HG02938 (cell line): ENCODE measurements around the gene H2BK1.
A peak's percentile ranks its signal among the peaks of the same experiment; 100 is the strongest.

Experiments used
- ATAC-seq: cut with Tn5 transposase; IDR thresholded peaks from one replicate; pipeline ENCODE4 v1.9.1; 2021; ENCODE audit warnings: mild to moderate bottlenecking, moderate library complexity; ENCODE audit not compliant: unreplicated experiment

The H2BK1 gene

DNA sequence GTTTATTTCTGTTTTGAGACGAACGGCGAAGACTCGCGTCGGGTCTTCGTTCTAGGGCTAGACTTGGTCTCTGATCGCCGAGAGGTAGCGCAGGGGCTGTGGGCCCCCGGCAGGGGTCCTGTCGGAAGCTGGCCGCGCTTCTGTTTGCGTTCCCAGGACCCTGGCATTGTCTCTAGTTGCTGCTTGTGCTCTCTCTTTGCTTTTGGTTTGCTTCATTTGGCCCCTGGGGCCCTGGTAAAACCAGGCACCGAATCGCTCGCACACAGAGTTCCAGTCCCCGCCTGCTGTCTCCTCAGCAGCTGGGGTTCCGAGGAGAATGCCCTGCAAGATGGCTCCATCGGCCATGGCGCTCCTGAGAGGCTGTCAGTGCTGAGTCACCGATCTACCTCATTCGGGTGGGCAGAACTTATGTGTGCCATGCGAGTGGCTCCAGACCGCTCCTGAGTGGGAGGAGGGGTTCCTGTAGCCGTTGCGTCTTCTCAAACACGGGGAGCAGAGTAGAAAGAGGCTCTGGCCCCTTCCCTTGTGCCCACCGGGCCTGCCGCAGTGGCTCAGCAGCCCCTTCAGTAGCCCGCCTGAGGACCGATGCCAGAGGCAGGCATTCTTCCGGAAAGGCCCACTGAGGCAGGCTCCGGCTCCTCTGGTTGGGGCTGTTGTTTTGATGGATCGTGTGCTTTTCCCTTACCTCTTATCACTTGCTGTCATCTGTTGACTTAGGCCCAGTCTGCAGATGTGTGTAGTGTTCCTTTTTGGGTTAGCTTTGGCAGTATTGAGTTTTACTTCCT lies 22.8 kb upstream of the H2BK1 start:
- peak; percentile 37 for ATAC-seq

DNA sequence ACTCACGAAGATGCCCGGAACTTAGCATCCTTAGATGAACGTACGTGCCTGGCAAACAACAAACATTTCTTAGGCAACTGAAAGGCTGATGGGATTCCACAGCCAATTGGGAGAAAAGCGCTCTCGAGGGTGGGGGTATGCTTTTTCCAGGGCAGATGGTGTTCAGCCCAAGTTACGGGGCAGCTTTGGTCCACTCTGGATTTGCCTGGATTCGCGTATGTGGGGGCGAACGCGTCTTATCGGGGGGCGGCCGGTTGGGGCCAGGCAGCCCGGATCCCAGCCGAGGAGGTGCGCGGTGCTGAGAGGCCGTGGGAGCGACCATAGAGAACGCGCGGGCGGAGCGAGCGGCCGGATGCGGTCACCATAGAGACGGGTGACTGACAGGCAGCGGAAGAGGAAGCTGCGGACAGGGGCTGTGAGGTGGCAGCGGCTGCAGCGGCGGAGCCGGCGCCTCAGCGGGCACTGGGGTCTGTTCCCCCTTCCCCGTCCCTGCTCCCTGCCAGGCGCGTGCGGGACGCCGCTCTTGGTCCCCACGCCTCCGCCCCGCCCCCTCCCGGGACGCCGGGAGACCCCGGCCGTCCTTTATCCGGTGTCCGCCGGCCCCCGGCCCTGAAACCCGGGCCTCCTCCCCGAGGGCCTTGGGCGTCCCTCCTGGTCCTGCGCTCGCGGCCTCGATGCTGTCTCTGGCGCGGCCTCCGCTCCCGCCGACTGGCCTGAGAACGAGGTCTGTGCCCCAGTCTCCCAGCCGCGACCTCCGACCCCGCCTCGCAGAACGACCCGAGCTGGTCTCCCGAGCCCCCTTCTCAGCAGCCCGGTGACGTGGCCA lies 22.0 kb upstream of the H2BK1 start, which contains the start of gene CHPF2:
TSS of gene CHPF2 (plus strand) at position 393 of the 826 bp plus-strand sequence. CDS start 1,529 bp downstream, outside the sequence.
- ATAC-seq, result peak; percentile 97

DNA sequence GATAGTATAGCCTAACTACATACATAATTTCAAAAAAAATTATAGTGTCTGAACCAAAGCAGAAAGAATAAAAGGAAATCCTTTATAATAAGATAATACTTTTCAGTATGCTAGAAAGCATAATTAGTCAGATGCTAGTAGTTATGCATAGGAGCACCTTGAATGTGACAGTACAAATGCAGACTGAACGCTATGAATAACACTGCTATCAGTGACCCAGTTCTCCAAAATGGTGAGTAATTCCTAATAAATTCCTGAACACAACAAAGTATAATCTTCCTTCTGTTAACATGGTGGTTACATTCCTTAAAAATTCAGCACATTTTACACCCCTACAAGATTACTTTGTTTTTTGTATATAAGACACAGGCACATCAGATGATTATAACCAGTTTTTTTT lies 20.8 kb upstream of the H2BK1 start:
- no peak for ATAC-seq

DNA sequence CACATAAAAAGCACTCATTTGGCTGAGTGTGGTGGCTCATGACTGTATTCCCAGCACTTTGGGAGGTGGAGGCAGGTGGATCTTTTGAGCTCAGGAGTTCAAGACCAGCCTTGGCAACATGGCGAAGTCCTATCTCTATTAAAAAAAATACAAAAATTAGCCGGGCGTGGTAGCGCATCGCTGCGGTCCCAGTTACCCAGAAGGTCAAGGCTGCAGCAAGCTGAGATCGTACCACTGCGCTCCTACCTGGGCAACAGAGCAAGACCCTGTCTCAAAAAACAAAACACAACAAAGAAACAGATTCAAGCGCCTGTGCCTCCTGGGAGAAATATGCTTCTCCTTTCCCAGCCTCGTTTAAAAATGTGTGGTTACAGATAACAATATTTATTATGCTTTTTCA lies 19.0 kb upstream of the H2BK1 start:
- ATAC-seq, result no peak

DNA sequence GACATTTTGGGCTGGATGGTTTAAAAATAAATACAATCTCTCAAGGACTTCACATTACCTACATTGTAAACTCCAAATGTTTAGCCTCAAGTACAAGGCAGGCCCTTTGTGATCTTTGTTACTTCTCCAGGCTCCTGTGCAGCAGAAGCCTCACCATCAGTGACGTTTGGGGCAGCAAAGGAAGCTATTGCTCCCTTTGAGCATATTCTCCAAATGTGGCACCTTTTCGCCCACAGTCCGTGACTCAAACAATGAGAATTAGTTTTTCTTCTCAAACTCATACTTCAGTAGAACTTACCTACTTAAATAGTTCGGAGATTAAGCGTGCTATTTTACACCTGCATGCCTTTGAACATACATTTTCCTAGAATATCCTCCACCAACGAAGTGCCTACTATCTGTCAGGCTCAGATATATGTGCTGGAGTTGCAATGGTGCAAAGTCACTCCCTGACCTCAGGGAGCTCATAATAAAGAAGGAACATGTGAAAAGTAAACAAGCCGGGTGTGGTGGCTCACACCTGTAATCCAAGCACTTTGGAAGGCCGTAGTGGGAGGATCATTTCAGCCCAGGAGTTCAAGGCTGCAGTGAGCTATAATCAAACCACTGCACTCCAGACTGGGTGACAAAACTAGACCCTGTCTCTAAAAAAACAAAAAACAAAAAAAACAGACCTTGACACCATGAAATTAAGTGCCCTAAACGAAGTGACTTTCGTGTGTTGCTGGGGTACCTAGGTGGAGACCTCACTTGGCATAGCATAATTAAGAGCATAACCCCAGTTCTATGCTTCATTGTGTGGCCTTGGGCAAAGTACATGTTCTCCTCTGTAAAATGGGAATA lies 18.0 kb upstream of the H2BK1 start:
- no peak for ATAC-seq

DNA sequence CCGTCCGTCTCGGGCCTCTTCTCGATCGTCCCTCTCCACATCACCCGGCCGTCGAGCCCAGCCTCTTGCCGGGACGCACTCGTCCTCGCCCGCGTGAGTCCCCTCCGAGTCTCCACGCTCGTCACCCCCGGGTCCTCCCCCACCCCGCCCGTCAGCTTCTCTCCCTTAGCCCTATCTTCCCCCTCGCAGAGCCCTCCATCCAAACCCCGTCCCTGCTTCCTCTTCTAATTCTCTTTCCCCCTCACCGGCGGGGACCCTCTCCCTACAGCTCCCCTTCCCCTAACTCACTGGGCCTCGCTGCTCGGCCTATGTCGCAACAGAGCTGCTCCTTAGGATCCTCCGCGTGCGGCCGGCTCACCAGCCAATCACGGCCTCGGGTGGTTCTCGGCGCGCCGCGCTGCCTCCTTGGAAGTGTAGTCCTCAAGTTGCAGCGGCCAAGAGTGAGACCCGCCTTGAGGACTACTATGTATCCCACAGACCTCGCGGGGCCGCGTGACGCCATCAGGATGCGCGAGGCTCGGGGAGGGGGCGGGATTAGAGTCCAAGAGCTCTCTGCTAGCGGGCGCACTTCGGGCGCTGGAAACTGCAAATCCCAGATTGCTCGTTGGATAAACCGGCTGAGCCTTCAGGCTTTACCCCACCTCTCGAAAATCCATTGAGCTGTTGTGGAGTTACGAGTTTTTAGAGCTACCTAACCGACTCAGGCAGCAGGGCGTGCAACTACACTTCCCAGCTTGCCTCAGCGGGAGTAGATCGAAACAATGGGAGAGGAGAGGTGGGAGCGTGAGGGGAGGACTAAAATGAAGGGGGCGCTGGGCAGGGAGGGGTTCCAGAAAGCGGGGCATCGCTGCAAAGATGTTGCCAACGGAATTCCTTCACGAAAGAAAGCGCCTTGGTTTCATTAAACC lies 16.8 kb upstream of the H2BK1 start, which contains the start of gene ABCF2:
TSS of gene ABCF2 (minus strand) at position 331 of the 908 bp plus-strand sequence. CDS start 747 bp downstream, outside the sequence.
- peak; percentile 96 for ATAC-seq

DNA sequence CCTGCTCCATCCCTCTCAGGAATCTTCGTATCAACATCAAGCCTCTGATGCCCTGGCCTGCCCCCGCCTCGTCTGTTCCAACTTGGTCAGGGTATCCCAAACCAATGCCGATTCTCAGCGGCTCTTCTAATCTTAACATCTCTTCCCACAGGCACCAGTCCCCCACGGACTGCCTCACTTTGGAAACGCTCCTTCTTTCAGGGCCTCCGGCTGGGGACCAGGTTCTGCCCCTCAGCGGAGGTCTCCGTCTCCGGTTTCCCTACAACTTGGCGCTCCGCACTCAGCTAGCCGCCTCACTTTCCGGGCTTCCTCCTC lies 16.2 kb upstream of the H2BK1 start:
- peak; percentile 9 for ATAC-seq

DNA sequence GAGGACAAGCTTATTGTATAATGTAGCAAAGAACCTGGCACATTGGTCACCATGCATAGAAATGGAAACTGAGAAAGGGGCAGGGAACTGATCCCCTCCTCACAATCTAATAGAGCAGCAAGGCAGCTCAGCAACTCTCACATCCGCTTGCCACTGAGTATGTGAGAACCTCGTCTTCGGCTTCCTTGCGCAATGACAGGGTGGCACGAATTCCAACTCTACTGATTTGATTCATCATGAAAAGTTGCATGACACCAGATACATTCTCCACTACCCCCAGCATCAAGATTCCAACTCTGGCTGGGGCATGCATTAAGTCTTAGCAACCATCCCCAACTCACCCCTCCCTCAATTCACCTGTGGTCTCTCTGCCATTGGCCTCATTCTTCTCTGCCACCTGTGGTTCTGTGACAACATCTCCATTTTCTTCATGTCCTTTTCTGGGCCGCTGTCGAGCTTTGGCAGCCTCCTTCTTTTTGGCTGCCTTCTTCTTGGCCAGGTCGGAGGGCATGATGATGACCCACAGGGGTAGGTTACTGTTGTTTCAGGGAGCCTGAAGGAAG lies 15.7 kb upstream of the H2BK1 start:
- ATAC-seq, result no peak

DNA sequence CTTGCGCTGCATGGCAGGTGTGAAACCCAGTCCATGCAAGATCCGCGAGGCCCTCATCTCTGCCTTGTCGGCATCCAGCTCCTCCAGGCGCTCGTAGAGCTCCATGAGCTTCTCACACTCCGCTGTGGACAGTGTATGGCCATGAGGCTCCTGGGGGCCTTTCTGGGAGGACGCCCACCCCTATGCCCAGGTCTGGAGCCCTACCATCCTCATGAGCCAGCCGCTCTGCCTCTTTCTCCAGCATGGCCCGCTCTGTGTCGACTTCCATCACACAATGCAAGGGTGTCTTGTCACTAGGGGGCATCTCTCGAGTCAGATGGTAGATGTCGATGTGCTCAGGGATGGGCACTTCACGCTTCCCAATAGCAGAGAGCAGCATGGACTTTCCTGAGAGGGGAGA lies 13.4 kb upstream of the H2BK1 start:
- no peak for ATAC-seq

DNA sequence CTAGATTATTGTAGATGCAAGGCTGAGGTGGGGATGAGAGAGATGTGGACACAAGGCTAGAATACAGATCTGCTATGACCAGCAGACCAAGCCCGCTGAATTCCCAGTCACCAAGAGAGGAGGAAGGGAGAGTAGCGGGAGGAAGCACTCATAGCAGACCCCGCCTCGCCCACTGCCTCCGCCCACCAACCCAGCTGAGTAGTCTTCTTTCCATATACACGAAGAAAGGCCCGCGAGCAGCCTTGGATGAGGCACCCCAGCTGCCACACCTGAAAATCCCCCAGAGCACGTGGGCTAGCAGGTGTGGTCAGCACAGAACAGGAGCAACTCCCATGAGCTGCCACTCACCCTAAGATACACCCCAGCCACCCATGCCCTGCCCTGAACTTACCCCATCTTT lies 7.9 kb upstream of the H2BK1 start:
- ATAC-seq, result no peak

DNA sequence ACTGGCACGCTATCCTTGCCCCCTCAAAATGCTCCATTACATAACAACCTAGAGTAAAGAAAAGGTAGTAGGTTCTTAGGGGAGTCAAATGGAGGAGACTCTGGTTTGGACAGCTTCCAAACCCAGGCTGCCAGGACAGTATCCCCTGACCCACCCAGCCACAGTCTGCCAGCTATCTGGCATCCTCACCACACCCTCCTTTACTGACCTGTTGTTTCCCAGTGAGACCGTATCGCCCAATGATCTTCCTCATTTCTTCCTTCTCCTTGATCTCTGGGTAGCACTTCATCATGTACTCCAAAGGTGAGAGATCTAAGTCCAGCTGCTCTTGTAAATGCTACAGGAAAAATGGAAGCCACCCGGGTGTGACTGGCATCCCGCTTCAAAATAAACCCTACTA lies 5.1 kb upstream of the H2BK1 start:
- ATAC-seq, result no peak

DNA sequence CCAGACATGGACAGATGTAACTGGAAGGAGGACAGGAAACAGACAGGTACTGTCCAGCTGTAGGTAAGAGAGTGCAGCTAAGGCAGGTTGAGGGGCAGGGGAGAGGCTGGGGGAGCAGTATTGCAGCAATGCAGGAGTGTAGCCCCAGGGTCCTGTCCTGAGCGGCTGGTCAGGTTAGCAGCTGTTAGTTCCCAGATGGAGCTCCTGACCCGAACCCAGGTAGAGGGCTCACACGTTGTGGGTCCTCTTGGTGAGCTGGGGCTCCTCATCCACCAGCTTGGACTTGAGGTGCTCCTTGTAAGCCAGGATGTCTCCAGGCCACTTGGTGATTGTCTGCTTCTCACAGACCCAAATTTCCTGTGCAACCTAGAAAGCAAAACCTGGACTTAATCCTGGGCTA lies 3.5 kb upstream of the H2BK1 start:
- no peak for ATAC-seq

DNA sequence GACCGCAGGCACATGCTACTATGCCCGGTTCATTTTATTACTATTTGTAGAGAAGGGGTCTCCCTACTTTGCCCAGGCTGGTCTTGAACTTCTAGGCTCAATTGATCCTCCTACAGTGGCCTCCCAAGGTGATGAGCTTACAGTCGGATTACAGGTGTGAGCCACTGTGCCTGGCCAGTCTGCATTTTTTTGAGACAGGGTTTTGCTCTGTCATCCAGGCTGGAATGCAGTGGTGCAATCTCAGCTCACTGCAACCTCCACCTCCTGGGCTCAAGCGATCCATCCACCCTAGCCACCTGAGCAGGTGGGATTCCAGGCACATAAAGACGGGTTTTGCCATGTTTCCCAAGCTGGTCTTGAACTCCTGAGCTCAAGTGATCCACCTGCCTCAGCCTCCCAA lies 2.3 kb upstream of the H2BK1 start:
- no peak for ATAC-seq

DNA sequence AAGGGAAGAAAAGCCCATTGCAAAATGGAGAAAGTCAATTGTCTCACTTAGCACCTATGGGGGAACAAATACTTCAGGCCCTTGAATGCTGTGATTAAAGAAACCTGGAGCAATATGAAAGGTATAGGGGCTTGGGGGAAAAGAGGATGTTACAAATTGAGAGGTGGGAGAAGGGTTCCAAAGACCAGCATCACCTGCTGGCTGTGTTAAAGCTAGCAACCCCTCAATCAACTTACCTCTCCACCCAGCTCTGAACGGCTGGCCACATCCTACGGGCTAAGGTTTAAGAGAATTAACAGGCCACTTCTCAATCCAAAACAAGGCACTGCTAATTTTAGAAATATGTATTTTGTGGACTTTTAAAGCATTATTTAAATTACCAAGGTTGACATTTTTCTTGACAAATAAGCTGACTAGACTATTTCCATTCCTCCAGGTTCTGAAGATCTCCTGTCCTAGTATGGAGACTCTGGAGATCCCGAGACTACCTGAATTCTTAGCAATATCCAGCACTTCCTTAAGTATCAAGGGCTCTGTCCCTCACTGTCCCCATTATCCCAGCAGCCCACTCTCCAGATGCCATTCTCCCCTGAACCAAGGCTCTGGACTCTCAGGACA lies 976 bp upstream of the H2BK1 start:
- no peak for ATAC-seq

DNA sequence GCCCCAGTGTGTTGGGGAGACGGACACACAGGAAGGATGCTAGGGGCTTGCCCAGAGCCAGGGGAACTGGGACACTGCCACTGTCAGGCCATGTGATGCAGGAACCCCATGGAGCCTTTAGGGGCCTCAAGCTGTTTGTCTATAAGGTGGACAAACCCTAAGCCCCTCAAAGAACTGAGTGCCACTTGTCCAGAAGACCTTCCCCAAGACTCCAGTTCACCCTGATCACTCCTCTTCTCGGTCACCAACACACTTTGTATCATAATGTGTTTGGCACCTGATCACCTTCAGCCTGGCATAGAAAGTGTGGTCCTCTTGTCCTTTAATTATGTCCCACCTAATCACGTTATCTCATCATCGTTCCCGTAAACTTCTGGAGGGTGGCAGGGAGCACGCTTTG lies 700 bp downstream of the H2BK1 start:
- no peak for ATAC-seq

DNA sequence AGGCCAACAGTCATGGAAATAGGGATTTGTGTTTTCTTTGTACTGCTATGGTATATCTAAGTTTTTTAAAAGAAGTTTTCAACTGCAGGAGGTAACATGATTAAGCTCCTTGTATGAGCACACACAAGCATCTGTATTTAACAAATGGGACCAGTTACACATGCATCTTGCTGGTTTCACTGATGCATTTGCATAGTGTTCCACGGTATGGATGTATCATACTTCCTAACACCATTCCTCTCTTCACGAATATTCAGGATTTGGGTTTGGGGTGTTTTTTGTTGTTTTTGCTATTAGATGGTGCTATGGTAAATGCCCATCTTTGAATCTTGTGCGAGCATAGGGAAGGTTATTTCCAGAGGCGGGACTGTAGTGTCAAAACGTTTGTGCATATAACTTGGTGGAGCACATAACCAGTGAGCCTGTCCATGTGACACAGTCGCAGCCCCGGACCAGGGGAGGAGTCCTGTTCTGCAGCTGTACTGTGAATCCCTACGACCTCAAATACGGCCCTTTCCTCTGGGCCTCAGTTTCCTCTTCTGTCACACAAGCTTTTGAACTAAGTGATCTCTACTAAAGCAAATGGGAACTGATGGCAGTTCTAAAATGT lies 1.9 kb downstream of the H2BK1 start:
- ATAC-seq, result no peak

DNA sequence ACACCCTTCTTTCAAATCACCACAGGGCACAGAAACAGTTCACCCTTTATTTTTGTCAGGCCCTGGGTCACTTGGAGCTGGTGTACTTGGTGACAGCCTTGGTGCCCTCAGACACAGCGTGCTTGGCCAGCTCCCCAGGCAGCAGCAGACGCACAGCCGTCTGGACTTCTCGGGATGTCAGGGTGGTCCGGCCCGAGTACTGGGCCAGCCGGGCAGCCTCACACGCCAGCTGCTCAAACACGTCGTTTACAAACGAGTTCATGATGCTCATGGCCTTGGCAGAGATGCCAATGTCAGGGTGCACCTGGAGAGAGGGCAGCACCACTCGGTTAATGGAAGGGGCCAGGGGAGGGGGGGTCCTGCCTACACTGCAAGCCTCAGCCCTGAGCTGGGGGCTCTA lies 2.5 kb downstream of the H2BK1 start:
- ATAC-seq, result no peak

DNA sequence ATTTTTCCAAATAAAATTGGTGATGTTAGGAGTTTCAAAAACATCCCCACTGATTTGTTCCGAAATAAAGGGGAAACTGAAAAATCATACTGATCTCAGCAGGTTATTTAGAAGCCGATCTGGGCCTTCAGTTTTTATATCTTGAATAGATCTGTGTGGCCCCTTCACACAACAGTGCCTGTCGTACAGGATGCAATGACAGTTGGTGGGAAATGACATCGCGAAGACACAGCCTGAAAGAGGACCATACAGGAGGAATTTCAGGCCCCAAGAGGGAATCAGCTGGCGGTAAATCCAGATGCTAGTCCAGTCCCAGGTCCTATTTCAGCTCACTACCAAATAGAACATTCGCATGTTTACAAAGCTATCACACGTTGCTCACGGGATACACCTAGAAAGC lies 3.0 kb downstream of the H2BK1 start:
- no peak for ATAC-seq

DNA sequence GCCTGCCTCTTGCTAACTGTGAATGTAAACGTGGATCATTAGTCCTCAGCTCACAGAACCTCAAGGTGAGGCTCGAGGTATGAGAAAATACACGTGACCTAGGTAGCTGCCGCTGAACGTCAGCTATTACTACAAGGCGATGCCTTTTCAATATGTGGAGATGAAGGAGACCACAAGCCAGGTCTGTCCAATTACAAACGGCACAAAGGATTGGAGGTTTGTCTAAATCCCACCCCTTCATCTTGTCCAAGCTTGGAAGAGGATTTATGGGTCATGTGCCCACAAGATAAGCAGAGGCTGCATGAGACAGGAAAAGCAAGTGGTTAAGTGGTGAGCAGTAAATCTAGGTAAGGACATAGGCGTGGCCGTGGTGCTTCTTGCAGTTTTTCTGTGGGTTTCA lies 3.4 kb downstream of the H2BK1 start:
- ATAC-seq, result no peak
